Measurements from ENCODE around the gene DNM2.
"Not testable (repeated sequence)": the region's sequence is repeated elsewhere in the genome, so short reads cannot be mapped to it uniquely, and the experiment has no call there.

Gene DNM2

DNA sequence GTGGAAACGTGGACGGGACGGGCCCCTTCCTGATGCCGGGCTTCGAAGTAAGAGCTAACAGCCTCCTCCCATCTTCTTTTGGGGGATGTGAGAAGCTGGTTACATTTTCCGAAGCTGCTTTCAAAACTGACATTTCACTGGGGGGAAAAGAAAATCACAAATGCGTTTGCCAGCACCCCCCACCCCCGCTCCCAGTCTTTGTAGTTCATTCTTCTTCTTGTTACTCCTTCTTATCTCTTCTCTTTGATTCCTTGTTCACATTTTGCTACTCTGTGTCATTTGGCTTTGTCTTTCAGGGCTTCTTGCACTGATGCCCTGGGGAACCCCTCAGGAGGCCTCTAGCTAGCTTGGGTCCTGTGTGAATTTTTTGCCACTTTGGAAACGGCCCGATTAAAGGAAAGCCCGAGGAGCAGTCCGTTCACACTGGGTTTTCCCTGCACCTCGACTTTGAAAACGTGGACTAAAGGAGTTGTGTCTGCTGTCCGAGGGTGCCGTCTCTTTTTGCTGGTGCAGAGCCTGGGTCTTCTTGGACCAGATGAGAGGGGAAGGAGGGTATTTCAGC, 154.7 kb downstream of the DNM2 start:
- no peak for DNase-seq

DNA sequence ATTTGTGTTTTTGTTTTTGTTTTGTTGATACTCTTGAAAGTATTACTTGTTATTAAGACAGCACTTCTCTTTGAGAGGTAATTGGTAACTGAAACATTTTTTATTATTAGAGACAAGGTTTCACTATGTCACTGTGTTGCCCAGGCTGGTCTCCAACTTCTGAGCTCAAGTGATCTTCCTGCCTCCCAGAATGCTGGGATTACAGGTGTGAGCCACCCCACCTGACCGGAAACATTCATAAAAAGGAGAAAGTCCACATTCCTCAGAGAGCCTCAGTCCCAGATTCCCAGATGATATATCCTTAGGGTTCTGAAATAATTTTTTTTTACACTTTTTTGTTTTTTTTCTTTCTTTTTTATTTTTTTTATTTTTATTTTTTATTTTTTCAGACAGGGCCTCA, 156.1 kb downstream of the DNM2 start:
- no peak for DNase-seq

DNA sequence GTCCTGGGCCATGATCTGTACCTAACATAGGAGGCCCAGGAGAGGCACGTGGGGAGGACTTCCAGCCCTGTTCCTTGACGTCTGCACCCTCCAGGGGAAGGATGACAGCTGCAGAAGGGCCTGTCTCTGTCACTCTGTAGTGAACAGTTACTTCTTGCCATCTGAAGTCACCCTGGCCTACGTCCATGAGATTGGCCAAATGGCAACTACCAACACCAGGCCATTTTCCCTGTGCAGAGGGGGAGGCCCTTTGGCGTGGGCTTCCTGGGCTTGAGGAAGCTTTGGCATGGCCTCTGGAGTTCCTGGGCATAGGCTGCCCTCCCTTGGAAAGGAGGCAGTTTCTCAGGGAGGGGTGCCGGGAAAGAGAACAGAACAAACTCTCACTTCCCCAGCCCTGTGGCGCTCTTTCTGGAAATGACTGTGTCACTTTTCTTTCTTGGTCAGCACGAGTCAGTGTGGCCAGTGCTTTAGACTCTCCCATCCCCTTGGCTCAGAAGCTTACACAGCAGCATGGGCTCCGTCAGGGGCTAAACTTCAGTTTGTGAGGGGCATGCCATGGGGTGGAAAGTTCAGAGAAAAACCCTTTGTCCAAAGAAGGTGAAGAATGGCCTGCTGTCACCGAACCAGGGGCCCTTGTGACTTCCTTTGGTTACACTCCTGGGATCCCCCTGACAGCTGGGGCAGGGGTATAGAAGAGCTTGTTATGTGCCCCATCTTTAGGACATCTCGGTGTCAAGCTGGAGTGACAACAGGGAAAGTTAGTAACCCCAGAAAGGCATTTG, 158.8 kb downstream of the DNM2 start:
- no peak for DNase-seq

DNA sequence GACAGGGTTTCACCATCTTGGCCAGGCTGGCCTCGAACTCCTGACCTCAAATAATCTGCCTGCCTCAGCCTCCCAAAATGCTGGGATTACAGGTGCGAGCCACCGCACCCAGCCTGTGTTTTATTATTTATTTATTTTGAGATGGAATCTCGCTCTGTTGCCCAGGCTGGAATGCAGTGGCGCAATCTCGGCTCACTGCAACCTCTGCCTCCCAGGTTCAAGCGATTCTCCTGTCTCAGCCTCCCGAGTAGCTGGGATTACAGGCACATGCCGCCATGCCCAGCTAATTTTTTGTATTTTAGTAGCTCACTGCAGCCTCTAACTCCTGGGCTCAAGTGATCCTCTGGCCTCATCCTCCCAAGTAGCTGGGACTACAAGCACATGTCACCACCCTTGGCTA, 159.7 kb downstream of the DNM2 start:
- DNase-seq, result not testable (repeated sequence)

DNA sequence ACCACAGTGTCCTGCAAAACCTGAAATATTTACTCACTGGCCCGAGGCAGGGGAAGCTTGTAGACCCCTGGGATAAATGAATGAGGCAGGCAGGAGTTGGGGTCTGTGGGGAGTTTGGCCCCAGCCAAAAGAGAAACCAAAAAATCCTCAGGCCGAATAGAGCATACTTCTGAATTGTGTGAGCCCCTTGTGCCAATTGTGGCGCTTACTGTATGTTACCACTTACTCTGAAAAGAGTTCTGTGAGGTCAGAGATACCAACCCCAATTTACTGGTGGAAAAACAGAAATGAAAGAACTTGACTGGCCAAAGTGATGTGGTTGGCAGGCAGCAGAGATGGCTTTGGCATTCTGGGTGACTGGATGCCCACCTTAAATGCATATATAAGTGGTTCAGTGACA, 160.4 kb downstream of the DNM2 start:
- no peak for DNase-seq

All from CD4-positive, alpha-beta T cell treated with Interleukin-17A for 1 hour (primary cell).